K562 treated with DMSO at 1 percent for 24 hours (cell line): Measurements from ENCODE around the gene PLD3. TPM values are rescaled to one million over a fixed set of nuclear protein-coding genes. Genes with fewer than 3 reads are reported as not detected.

Source experiments
- total RNA-seq: library from RNA; unstranded; fragments of 300-600 nt; gene quantifications from 2 replicates; pipeline ENCODE4 v1.2.3, GENCODE V29; 2022; ENCODE audit warnings: low read depth; ENCODE audit not compliant: insufficient read depth

Gene PLD3, protein sequence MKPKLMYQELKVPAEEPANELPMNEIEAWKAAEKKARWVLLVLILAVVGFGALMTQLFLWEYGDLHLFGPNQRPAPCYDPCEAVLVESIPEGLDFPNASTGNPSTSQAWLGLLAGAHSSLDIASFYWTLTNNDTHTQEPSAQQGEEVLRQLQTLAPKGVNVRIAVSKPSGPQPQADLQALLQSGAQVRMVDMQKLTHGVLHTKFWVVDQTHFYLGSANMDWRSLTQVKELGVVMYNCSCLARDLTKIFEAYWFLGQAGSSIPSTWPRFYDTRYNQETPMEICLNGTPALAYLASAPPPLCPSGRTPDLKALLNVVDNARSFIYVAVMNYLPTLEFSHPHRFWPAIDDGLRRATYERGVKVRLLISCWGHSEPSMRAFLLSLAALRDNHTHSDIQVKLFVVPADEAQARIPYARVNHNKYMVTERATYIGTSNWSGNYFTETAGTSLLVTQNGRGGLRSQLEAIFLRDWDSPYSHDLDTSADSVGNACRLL
- total RNA-seq, result 1,029 and 1,087 TPM in 2 replicates

GRCh38 chr19:40348125-40348913, at the start of gene PLD3, which contains the start of gene C19orf47:
TSS of gene PLD3 (plus strand) at chr19:40348695. CDS start at chr19:40366484, 17,789 bp downstream.
TSS of gene C19orf47 (minus strand) at chr19:40348397. CDS start at chr19:40341857, 6,540 bp downstream.

GRCh38 chr19:40390084-40390742, 41.7 kb downstream of the PLD3 start, which contains the start of gene HIPK4:
TSS of gene HIPK4 (minus strand) at chr19:40390181. CDS start at chr19:40389902, 279 bp downstream.

DNA sequence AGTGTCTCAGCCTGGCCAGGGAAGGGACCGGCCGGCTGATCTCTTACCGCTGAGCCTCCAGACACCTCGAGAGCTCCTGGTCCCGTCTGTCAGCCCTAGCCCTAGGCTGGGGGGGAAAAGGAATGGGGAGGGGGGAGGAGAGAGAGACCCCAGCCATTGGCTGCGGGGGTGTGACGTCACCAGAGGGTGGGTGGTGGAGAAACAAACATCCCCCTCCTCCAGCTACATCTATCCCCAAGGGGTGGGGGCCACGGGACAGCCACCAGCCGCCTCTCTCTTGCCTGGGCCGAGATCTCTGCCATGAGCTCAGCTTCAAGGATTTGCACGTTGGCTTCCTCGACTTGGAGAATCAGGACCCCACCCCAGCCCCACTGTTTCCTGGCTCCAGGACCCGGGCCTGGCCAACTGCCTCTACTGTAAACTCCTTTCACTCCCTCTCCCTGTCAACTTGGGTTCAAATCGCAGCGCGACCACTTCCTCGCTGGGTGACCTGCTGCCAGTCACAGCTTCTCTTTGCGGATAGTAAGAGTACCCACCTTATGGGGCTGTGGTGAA, 64.9 kb downstream of the PLD3 start, which contains the start of gene PRX:
PRX (minus strand) TSS at position 88 of the 555 bp plus-strand sequence. CDS start 5,446 bp downstream, outside the sequence.

DNA sequence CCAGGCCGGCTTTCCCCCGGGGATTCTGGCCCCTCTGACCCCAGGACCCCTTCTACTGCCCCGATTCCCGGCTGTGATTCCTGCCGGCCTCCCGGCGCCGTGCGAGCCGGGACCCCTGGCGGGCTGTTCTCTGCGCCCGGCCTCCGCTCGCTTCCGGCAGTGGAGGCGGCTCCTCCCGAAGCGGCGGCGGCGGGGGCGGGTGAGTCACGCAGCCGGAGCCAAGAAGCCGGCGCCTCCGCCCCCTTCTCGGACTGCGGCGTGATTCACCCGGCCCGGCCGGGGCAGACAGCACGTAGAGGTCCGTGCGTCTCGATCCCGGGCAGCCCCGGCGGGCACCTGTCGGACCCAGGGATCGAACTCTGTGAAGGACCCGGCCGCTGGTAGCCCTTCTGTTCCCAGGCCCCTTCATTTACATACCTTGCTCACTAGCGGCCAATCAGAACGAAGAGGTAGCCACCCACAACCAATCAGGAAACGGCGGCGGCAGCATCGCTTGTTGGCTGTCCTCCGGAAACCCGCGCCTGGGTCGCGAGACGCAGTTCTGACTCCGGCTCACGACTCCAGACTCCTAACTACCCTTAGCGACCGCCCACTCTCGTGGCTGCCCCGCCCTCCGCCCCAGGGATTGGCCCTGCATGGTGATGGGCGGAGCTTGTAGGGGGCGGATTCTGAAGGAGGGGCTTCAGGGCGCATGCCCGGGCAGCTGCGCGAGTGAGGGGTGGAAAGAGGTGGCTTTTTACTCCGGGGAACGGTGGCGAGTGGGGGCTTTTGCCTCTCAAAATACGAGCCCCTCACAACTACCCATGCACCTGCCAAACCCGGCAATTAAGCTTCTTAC, 77.2 kb downstream of the PLD3 start, which contains the start of gene SERTAD1:
SERTAD1 (minus strand) TSS at position 543 of the 838 bp plus-strand sequence. CDS start 2,446 bp downstream, outside the sequence.

Other genes starting within 250 kb of the PLD3 start
- gene MAP3K10, start 157.3 kb upstream of the PLD3 start, total RNA-seq, result 18.3 and 20.6 TPM in 2 replicates
- gene TTC9B, start 130.3 kb upstream of the PLD3 start, total RNA-seq, result not detected in 2 replicates
- not detected in 2 replicates for gene CCNP, start 122.0 kb upstream of the PLD3 start, total RNA-seq
- 53.7 and 58.9 TPM in 2 replicates for gene AKT2, start 63.4 kb upstream of the PLD3 start, total RNA-seq
- gene C19orf47, start 298 bp upstream of the PLD3 start, total RNA-seq, result 19.2 and 21.4 TPM in 2 replicates
- 0.58 and 1.3 TPM in 2 replicates for gene HIPK4, start 41.5 kb downstream of the PLD3 start, total RNA-seq
- gene PRX, start 64.7 kb downstream of the PLD3 start, total RNA-seq, result 8.2 and 8.3 TPM in 2 replicates
- gene SERTAD1, start 77.3 kb downstream of the PLD3 start, total RNA-seq, result 50.7 and 53.0 TPM in 2 replicates
- 33.7 and 34.9 TPM in 2 replicates for gene SERTAD3, start 95.6 kb downstream of the PLD3 start, total RNA-seq
- 834 and 1,005 TPM in 2 replicates for gene BLVRB, start 117.0 kb downstream of the PLD3 start, total RNA-seq
- gene SPTBN4, start 118.3 kb downstream of the PLD3 start, total RNA-seq, result 3.8 and 4.5 TPM in 2 replicates
- gene SHKBP1, start 228.2 kb downstream of the PLD3 start, total RNA-seq, result 124 and 131 TPM in 2 replicates